Activated CD8-positive, alpha-beta T cell treated with anti-CD3 and anti-CD28 coated beads for 36 hours (primary cell): ENCODE results near the gene VIPR2. TPM values are rescaled to one million over a fixed set of nuclear protein-coding genes. Genes with fewer than 3 reads are reported as not detected.

Experiments
- ATAC-seq: fragments of 200-7000 bp; cut with Tn5 transposase; one replicate; pipeline ENCODE4 v1.10.0; 2021; ENCODE audit warnings: mild to moderate bottlenecking, moderate library complexity
- CTCF ChIA-PET: fragments of 350-600 bp; sonication (Branson Sonifier 250); formaldehyde crosslinking; loops from one replicate; lab custom pipeline; 2021; ENCODE audit warnings: antibody characterized with exemption; lab: Charles Lee
- POLR2A ChIA-PET: fragments of 350-600 bp; sonication (Branson Sonifier 250); formaldehyde crosslinking; loops from one replicate; lab custom pipeline; 2021; ENCODE audit warnings: antibody characterized with exemption; lab: Charles Lee
- DNase-seq: peaks from one replicate; pipeline ENCODE4 v3.0.0-alpha.2; 2020
- H3K27ac Mint-ChIP-seq: one replicate; pipeline ENCODE4 v1.8.0; 2021; ENCODE audit warnings: mild to moderate bottlenecking, mixed read lengths
- H3K27me3 Mint-ChIP-seq: one replicate; pipeline ENCODE4 v1.8.0; 2021; ENCODE audit warnings: mixed read lengths
- H3K36me3 Mint-ChIP-seq: one replicate; pipeline ENCODE4 v1.8.0; 2021; ENCODE audit warnings: low read depth, mixed read lengths
- H3K4me1 Mint-ChIP-seq: one replicate; pipeline ENCODE4 v1.8.0; 2021; ENCODE audit warnings: low read depth, mixed read lengths
- H3K4me3 Mint-ChIP-seq: one replicate; pipeline ENCODE4 v1.8.0; 2021; ENCODE audit warnings: mild to moderate bottlenecking, moderate library complexity, mixed read lengths
- H3K9me3 Mint-ChIP-seq: one replicate; pipeline ENCODE4 v1.8.0; 2021; ENCODE audit warnings: mixed read lengths
- intact Hi-C: fragments of 100-400 bp; cut with micrococcal nuclease; formaldehyde crosslinking; loops from one replicate; pipeline ENCODE4 v1.10.0; 2022
- total RNA-seq, 2 experiments: library from RNA; stranded (reverse); gene quantifications; one replicate each; pipeline ENCODE4 v1.2.3, GENCODE V29; 2021
- TF ChIP-seq, protein P1 (sequence below): fragments of 200-600 bp; IDR thresholded peaks from one replicate; pipeline ENCODE4 v1.8.0; 2022; ENCODE audit warnings: antibody characterized with exemption, mild to moderate bottlenecking

Gene VIPR2
- total RNA-seq, 2 experiments from 2014 or later: 0.09 TPM; not detected in 1

GRCh38 chr7:159064121-159064815, 80.4 kb downstream of the VIPR2 start:
- TF ChIP-seq, protein P1, sequence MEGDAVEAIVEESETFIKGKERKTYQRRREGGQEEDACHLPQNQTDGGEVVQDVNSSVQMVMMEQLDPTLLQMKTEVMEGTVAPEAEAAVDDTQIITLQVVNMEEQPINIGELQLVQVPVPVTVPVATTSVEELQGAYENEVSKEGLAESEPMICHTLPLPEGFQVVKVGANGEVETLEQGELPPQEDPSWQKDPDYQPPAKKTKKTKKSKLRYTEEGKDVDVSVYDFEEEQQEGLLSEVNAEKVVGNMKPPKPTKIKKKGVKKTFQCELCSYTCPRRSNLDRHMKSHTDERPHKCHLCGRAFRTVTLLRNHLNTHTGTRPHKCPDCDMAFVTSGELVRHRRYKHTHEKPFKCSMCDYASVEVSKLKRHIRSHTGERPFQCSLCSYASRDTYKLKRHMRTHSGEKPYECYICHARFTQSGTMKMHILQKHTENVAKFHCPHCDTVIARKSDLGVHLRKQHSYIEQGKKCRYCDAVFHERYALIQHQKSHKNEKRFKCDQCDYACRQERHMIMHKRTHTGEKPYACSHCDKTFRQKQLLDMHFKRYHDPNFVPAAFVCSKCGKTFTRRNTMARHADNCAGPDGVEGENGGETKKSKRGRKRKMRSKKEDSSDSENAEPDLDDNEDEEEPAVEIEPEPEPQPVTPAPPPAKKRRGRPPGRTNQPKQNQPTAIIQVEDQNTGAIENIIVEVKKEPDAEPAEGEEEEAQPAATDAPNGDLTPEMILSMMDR: no peak
- peaks cover 9% of the 10 kb centered on the region for H3K4me1 Mint-ChIP-seq
- POLR2A ChIA-PET: no interaction called here
- no peaks in the 10 kb centered on the region for H3K36me3 Mint-ChIP-seq
- no peak for DNase-seq
- H3K27ac Mint-ChIP-seq: no peak overlapping the region
- intact Hi-C loops: no loop called here
- H3K27me3 Mint-ChIP-seq: peaks cover 2% of the 10 kb centered on the region
- H3K4me3 Mint-ChIP-seq: no peak overlapping the region
- H3K9me3 Mint-ChIP-seq: no peaks in the 10 kb centered on the region
- CTCF ChIA-PET: interaction anchor here (1.3 kb wide), 1 partner anchor 11 kb away, joined by 3 read pairs; no protein-coding TSS in a partner anchor
- no peak for ATAC-seq

- ChIA-PET POLR2A (no interaction called here), CTCF (no interaction called here)
- no peak overlapping the region for H3K27ac Mint-ChIP-seq
- DNase-seq (no peak), ATAC-seq (no peak)
- no peak overlapping the region for H3K4me3 Mint-ChIP-seq
- intact Hi-C loops: no loop called here
- no peaks in the 10 kb centered on the region for H3K9me3 Mint-ChIP-seq
- H3K4me1 Mint-ChIP-seq: peaks cover 6% of the 10 kb centered on the region
- no peaks in the 10 kb centered on the region for H3K36me3 Mint-ChIP-seq
- TF ChIP-seq, protein P1: no peak
- peaks cover 2% of the 10 kb centered on the region for H3K27me3 Mint-ChIP-seq
These were observed 81.4 kb downstream of the VIPR2 start for GRCh38 chr7:159063046-159063840.

DNA sequence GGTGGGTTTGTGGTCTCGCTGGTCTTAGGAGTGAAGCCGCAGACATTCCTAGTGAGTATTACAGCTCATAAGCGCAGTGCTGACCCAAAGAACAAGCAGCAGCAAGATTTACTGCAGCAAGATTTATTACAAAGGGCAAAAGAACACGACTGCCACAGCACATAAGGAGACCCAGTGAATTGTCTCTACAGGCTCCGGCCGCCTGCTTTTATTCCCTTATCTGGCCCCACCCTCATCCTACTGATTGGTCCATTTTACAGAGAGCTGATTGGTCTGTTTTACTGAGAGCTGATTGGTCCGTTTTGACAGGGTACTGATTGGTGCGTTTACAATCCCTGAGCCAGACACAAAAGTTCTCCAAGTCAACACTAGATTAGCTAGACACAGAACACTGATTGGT, 82.1 kb downstream of the VIPR2 start:
- H3K9me3 Mint-ChIP-seq: no peaks in the 10 kb centered on the region
- TF ChIP-seq, protein P1: no peak
- H3K4me3 Mint-ChIP-seq: no peak overlapping the region
- H3K4me1 Mint-ChIP-seq: no peaks in the 10 kb centered on the region
- H3K27me3 Mint-ChIP-seq: peaks cover 2% of the 10 kb centered on the region
- ATAC-seq (no peak), DNase-seq (no peak)
- intact Hi-C loops: no loop called here
- ChIA-PET CTCF (no interaction called here), POLR2A (no interaction called here)
- no peaks in the 10 kb centered on the region for H3K36me3 Mint-ChIP-seq
- H3K27ac Mint-ChIP-seq: no peak overlapping the region

GRCh38 chr7:159061674-159062212, 82.9 kb downstream of the VIPR2 start:
- CTCF ChIA-PET: no interaction called here
- intact Hi-C loops: no loop called here

More at GRCh38 chr7:159061674-159062212, 82.9 kb downstream of the VIPR2 start:
- peaks cover 2% of the 10 kb centered on the region for H3K27me3 Mint-ChIP-seq
- TF ChIP-seq, protein P1: no peak
- ATAC-seq (no peak), DNase-seq (no peak)
- no peaks in the 10 kb centered on the region for H3K4me1 Mint-ChIP-seq
- H3K36me3 Mint-ChIP-seq: no peaks in the 10 kb centered on the region
- H3K9me3 Mint-ChIP-seq: no peaks in the 10 kb centered on the region
- no peak overlapping the region for H3K27ac Mint-ChIP-seq
- POLR2A ChIA-PET: no interaction called here
- H3K4me3 Mint-ChIP-seq: no peak overlapping the region
